Kidney epithelial cell (primary cell): ENCODE data around the gene MALT1. TPM values are rescaled to one million over a fixed set of nuclear protein-coding genes. Genes with fewer than 3 reads are reported as not detected.

Experiments used
- DNase-seq: peaks from one replicate; pipeline ENCODE4 v3.0.0-alpha.2; 2010; ENCODE audit warnings: low read depth
- H3K27me3 ChIP-seq: 2 replicates; pipeline ENCODE4 v1.6.0; 2011; ENCODE audit warnings: low read length; ENCODE audit not compliant: control insufficient read depth, insufficient read depth
- H3K36me3 ChIP-seq: 2 replicates; pipeline ENCODE4 v1.5.1; 2011; ENCODE audit warnings: low read length; ENCODE audit not compliant: control insufficient read depth, insufficient read depth
- H3K4me3 ChIP-seq: 2 replicates; pipeline ENCODE4 v1.5.1; 2011; ENCODE audit warnings: low read depth, mild to moderate bottlenecking, control low read depth, low read length
- CTCF ChIP-seq: IDR thresholded peaks from 2 replicates; pipeline ENCODE4 v1.5.1; 2011; ENCODE audit warnings: mild to moderate bottlenecking, moderate library complexity, low read length, control low read depth, inconsistent platforms; ENCODE audit not compliant: insufficient read depth, poor library complexity, severe bottlenecking
- total RNA-seq: library from RNA; depleted of rRNA; stranded (reverse); fragments of >200 nt; gene quantifications from 2 replicates; pipeline ENCODE4 v1.2.3, GENCODE V29; 2015

MALT1 gene
- total RNA-seq, 1 donor from 2014 or later = 19.8 TPM

- H3K36me3 ChIP-seq = no peaks in the 10 kb centered on the region
- no peak for TF ChIP-seq CTCF
- DNase-seq = no peak
These were observed 50.4 kb downstream of the MALT1 start for GRCh38 chr18:58721566-58722239.

DNA sequence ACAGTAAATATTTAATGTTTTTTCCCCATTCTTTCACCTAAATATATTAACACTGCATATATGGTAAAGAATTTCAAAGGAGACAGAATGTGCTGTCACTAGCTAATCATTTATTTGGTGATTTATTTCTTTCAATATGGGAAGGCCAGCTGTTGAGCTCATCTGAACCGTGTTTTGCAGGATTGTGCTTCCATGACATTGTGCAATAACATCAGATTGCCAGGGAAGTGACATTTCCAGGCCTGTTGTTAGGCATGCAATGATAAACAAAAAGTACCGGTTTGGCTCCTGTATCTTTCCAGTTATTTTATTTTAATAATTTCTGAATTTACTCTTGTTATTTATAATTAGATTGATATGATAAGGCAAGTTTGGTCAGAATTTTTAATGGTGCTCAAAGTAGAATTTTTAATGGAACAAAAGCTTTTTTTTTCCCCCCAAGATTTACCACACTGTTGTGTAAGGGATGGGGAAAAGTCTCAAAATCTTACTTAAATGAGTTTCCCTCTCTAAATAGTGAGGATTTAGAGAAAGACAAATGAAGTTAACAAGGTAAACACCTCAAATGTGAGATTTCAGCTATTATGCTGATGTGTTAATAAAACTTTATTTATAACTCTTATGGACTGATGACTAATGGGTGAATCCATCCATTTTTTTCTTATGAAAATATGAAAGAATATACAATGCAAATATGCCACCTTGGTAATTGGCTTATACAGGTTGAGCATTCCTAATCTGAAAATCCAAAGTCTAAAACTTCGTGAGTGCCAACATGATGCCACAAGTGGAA is 52.7 kb downstream of the MALT1 start:
- peak; percentile 18 for DNase-seq
- Histone ChIP-seq H3K36me3 (no peaks in the 10 kb centered on the region), H3K27me3 (no peaks in the 10 kb centered on the region), H3K4me3 (no peak overlapping the region)
- TF ChIP-seq CTCF = no peak

More at GRCh38 chr18:58721566-58722239, 50.4 kb downstream of the MALT1 start:
- H3K27me3 ChIP-seq = no peaks in the 10 kb centered on the region
- no peak overlapping the region for H3K4me3 ChIP-seq

- no peak for TF ChIP-seq CTCF
- no peaks in the 10 kb centered on the region for H3K36me3 ChIP-seq
These were observed 55.4 kb downstream of the MALT1 start for GRCh38 chr18:58726671-58727070.

GRCh38 chr18:58727776-58728500 is 56.7 kb downstream of the MALT1 start:
- no peak for DNase-seq
- H3K4me3 ChIP-seq = no peak overlapping the region
- H3K36me3 ChIP-seq = no peaks in the 10 kb centered on the region
- TF ChIP-seq CTCF = no peak
- no peaks in the 10 kb centered on the region for H3K27me3 ChIP-seq

More at GRCh38 chr18:58726671-58727070, 55.4 kb downstream of the MALT1 start:
- Histone ChIP-seq H3K4me3 (no peak overlapping the region), H3K27me3 (no peaks in the 10 kb centered on the region)
- DNase-seq = no peak

- TF ChIP-seq CTCF = no peak
- Histone ChIP-seq H3K36me3 (no peaks in the 10 kb centered on the region), H3K27me3 (no peaks in the 10 kb centered on the region), H3K4me3 (no peak overlapping the region)
- no peak for DNase-seq
These were observed 57.5 kb downstream of the MALT1 start for GRCh38 chr18:58728719-58729118.
